GM21515 (cell line): ENCODE results near the gene LRFN5.

ENCODE experiments used
- ATAC-seq: cut with Tn5 transposase; IDR thresholded peaks from one replicate; pipeline ENCODE4 v1.9.1; 2021; ENCODE audit not compliant: unreplicated experiment

Gene LRFN5

DNA sequence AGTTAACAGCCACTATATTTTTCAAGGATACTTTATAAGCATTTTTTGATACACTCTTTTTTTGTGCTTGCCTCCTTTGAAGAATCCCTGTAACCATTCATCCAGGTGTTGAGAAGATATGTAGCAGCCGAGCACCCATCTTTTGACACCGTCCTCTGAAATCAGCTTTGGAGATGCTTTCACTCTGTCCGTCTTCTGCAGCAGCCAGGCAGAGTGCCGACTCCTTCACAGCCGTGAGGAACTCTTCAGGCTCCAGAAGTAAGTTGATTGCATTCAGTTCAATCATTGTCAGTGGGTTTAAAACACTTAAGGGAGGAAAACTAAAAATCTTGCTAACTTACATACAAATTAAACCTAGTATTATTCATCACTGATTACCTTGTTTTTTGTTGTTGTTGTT, 160.1 kb downstream of the LRFN5 start:
- ATAC-seq, result no peak

DNA sequence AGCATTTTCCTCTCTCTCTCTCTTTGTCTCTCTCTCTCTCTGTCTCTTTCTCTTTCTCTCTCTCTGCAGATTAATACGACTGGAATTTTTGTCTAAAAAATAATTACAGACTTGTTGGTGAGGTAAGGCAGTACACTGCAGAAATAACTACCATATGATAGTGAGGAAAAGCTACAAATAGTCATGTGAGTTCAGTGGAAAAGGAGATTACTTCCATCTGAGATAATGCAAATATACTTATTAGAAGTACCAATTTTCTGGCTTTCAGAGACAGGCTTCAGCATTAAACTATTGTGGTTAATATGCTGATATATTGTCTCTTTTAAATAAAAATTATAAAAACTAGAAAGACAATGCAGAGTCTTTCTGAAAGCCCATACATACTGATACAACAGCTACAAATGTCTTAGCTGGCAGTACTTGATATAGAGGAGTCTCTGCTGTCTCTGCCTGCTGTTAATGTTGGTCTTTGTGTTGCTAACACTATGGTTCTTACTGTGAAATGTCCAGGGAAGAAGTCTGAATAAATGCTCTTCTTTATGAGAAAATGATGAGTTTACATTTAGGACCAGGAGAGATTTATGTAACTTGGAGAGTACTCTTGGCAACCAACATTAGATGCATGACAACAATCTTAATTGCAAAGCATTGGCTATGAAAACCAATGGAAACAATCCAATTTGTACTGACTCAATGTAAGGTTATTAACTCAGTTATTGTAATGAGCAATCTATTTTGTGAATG, 167.0 kb downstream of the LRFN5 start:
- ATAC-seq, result no peak

- no peak for ATAC-seq
Observed at GRCh38 chr14:41782511-41782910, 175.8 kb downstream of the LRFN5 start.

GRCh38 chr14:41783403-41783802, 176.7 kb downstream of the LRFN5 start:
- ATAC-seq, result no peak

- no peak for ATAC-seq
Observed at GRCh38 chr14:41785696-41786095, 179.0 kb downstream of the LRFN5 start.

DNA sequence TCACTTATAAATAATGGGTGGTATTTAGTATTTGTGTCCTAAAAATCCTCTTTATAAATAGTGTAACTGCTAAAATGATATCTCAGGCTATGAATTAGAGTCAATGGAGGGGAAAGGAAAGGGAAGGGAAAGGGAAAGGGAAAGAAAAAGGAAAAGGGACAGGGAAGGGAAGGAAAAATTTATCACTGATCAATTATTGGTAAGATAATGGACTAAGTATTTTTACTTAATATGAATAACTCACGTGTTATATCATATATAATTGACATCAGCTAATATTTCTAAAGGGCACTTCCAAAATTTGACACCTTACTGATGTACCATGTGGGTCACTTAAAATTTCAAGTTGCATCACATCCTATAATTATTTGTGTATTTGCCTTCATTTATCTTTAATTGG, 193.1 kb downstream of the LRFN5 start:
- ATAC-seq, result no peak

DNA sequence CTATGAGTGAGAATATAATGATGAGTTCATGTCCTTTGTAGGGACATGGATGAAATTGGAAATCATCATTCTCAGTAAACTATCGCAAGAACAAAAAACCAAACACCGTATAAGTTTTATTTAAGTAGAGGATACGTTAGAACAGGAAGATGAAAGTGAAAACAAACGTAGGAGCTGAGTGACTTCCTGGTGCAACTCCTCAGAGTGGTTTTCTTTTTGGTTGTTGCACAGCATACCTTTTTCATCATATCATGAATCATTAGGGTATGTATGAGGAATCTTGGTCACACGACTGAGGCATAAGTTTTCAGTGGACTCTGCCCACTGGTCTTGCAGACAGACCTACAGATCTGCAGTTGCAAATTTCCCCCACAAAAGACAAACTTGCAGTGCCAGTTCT, 199.0 kb downstream of the LRFN5 start:
- ATAC-seq, result no peak

DNA sequence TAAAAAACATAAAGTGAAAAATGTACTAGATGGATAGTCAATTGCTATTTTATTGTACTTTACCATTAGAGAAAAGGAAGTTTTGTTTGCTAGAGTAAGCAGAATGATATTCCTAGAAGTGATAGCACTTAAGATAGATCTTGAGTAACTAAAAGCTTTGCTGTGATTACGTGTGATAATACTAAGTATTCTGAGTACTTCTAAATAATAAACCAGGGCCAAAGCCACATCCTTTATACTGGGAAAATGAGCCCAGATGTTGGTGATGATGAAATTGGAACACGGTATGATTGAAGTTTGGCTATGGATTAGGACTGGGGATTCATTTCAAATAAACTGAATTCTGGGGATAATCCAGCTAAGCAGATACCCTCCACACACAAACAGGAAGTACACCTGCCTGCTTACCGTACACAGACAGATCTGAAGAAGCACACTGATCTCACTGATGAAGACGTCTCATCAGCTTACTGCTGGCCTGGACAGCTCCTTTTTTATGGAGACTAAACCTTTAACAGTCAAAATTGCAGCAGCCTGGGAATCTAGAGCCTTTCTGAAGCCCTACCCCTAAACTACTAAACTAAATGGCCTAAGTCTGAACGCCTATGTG, 199.8 kb downstream of the LRFN5 start:
- no peak for ATAC-seq

DNA sequence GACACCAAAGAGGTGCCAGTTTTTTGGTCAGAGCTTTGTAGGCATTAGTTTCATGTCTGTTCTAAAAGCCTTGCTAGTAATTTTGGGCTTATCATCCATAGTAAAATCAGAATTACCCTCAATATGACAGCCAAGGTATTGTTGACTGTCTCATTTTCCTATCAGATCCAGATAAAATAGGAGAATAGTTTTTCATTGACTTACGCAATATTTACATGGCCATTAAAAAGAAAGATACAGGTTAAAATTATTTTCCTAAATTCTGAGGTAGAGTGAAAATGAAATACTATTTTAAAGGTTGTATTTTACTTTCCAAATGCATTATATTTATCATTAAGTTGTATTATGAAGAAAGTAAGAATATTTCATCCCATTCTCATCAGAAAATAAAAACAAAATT, 203.7 kb downstream of the LRFN5 start:
- no peak for ATAC-seq

GRCh38 chr14:41817626-41818025, 210.9 kb downstream of the LRFN5 start:
- no peak for ATAC-seq

DNA sequence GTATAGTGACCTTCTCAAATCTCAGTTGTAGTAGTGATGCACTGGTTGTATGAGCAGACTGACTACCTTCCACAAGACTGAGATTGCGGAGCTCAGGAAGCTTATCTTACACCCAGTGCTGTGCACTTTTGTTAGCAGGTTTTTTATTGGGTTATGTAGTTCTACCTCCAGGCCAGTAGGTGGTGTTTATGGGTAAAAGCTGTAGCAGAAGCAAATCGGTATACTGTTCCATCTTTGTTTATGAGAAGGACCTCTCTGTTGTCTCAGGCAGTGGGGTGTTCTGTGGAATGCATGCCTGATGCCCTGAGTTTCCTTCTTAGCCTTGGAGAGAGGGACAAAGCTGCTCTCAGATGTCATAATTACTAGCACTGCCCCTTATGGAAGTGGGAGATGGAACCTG, 217.8 kb downstream of the LRFN5 start:
- no peak for ATAC-seq

DNA sequence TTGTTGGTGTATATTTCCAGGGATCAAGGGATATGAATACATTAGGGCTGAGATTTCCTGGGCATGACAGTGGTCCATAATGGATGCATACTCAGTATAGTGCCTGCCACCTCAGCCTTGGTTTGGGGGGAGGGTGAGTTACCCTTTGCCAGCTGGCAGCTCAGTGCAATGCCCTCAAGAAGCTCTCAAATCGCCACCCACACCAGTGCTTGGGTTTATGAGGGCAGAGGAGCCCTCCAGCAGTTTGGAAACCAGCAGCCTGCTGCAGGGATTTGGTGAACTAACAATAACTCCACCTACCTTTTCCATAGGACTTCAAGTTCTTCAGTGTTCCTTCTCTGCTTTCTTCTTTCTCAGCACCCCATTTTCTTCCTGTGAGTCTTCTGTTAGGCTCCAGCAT, 218.9 kb downstream of the LRFN5 start:
- no peak for ATAC-seq

DNA sequence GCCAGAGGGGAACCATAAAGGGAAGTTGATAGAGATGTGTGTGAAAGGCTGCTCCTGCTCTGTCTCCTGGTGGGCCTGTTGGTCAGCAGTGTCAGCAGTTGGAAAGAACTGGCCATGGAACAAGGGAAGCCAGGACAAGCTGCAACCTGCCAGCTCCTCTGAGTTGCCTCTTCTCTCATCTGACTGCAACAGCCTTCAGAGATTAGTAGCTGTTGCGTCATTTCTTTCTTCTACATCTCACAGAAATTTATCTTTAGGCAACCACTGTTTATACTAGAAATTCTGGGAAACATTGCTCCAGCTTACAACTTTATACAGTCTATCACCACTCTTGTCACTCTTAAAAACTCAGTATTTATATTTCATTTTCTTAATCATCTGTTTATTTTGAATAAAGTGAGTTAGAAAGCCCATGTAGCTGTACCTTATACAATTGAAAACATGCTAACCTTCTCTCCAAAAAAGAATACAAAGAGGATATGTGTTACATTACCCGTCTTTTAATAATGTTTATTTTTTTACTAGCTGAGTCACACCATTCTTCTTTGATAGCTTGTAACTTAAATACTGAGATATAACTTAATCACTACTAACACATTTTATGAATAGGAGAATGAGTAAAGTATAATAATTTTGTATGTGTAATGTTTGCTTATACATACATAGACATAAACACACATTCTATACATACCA, 224.2 kb downstream of the LRFN5 start:
- no peak for ATAC-seq

GRCh38 chr14:41839661-41840060, 233.0 kb downstream of the LRFN5 start:
- no peak for ATAC-seq

DNA sequence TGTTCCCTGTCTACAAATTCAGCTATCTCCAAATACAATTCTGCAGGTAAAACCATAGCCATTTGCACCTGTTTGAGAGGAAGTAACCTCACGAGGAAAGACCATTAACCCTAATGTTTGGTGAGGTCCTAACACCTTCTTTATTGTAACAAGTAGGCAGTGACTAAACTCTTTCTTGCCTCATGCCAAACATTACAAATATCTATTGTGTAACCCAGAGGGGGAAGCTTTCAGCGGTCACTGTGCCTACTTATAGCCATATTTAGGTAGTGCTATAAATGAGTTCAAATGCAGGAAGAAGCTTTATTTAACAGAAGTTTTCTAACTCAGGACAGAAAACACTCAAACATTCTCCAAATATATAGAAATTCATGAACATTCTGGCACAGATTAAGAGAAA, 252.7 kb downstream of the LRFN5 start:
- no peak for ATAC-seq

GRCh38 chr14:41860586-41860985, 253.9 kb downstream of the LRFN5 start:
- no peak for ATAC-seq

- ATAC-seq, result no peak
Observed at GRCh38 chr14:41865894-41866293, 259.2 kb downstream of the LRFN5 start.

- no peak for ATAC-seq
Observed at GRCh38 chr14:41868396-41868795, 261.7 kb downstream of the LRFN5 start.

GRCh38 chr14:41872931-41873685, 266.4 kb downstream of the LRFN5 start:
- no peak for ATAC-seq

DNA sequence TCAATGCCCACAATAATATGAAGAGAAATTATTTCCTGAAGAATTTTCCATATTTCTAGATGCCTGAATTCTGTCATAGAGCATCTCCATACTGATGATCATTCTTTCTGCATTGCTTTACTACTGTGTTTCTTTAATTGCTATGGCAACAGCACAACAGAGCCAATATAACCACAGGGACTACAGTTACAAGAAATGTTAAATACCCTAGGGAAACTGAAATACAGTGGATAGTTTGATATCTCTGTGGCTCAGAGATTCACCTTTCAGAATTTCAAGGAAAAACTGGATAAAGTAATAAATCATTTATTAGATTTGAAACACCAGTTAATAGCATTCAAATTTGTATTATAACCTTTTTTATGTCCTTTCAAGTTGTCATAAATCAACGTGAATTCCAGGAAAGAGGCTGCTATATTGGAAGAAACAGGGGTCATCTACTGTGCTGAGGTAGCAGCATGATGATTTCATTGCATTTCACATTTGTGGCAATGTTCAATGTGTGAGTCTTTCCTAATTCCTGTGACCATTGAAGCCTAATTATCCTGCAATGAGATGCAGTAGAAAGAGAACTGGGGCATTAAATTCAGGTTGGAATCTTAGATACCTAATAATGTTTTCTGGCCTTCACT, 267.1 kb downstream of the LRFN5 start:
- ATAC-seq, result no peak

DNA sequence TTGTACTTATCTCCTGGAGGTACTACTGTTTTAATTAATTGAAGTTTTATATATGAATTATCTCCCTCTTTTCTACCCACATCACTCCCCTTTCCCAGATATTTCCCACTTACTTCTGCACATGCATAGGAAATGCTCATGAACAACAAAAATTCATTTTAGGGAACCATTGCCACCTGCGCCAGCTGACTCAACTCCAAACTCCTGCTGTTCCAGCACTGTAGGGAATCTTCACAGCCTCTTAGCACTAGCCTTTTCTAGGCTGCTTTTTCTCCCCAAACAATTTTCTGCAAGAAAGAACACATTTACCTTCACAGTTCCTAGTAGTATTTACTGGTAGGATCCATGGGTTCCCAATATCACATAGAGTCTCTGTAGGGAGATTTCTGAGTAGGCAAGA, 268.4 kb downstream of the LRFN5 start:
- ATAC-seq, result no peak
